NCI-H2171 treated with DMSO at 0.1 percent for 48 hours (cell line): Measurements from ENCODE around the gene KNDC1.

Experiments
- DNase-seq: peaks from one replicate; lab custom pipeline; 2025; lab: John Stamatoyannopoulos, UW

Gene KNDC1

GRCh38 chr10:133191651-133192050, 31.6 kb downstream of the KNDC1 start:
- DNase-seq: no peak

DNA sequence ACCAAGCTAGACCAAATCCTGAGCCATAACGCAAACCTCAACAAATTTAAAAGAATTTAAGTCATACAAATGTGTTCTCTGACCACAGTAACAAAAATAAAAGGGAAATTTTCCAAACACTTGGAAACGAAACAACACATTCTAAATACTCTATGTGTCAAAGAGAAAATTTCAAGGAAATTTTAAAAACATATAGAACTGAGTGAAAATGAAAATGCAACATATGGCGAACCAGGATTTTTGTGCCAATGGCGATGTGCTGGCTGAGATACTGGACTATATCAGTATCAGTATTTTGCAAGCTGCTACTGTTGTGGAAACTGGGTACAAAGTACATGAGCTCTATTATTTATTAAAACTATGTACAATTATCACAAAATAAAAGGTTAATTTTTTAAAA, 34.1 kb downstream of the KNDC1 start:
- DNase-seq: no peak

DNA sequence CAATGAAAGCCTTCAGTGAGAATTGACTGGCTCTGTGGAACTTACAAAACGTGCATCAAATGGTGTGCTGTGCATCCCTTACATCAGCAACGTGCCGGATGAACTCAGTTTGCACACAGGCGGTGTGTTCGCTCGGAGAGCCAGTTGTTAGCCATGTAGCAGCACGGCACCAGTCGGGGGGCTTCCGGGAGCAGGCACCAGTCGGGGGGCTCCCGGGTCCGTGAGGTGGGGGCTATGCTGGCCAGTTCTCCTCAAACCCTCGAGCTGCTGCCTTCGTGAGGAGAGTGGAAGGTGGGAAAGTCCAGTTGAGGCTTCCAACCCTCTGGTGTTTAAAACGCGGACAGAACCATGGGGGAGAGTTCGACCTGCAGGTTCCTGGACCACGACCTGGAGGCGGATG, 35.1 kb downstream of the KNDC1 start:
- no peak for DNase-seq

- no peak for DNase-seq
Observed at GRCh38 chr10:133195611-133196010, 35.6 kb downstream of the KNDC1 start.

DNA sequence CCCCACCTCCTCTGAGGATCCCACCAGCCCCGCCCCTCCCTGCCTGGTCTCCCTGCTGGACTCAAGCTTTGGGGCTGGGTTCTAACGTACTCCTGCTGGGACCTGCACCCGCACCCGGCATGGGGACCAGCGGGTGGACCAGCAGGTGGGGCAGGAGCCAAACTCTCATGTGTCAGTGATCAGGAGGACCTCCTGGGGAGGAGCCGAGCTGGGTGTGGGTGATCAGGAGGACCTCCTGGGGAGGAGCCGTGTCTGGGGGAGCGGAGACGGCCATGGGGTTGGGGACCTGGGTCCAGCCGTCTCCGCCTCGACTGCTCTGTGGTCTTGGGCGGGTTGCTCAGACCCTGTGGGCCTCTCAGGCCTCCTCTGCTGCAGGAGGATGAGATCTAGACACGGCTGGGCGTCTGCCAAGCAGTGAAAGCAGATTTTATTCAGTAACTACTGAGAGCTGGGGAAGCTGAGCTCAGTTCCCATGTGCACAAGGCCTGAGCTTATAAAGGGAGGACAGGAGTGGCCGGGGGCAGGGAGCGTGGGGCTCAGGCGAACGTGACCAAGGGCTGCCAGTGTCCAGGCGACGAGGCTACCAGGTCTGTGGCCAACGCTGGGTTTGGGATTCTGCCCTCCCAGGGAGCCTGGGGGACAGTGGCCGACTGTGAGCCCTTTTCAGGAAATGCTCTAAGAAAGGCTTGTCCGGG, 36.3 kb downstream of the KNDC1 start:
- no peak for DNase-seq

DNA sequence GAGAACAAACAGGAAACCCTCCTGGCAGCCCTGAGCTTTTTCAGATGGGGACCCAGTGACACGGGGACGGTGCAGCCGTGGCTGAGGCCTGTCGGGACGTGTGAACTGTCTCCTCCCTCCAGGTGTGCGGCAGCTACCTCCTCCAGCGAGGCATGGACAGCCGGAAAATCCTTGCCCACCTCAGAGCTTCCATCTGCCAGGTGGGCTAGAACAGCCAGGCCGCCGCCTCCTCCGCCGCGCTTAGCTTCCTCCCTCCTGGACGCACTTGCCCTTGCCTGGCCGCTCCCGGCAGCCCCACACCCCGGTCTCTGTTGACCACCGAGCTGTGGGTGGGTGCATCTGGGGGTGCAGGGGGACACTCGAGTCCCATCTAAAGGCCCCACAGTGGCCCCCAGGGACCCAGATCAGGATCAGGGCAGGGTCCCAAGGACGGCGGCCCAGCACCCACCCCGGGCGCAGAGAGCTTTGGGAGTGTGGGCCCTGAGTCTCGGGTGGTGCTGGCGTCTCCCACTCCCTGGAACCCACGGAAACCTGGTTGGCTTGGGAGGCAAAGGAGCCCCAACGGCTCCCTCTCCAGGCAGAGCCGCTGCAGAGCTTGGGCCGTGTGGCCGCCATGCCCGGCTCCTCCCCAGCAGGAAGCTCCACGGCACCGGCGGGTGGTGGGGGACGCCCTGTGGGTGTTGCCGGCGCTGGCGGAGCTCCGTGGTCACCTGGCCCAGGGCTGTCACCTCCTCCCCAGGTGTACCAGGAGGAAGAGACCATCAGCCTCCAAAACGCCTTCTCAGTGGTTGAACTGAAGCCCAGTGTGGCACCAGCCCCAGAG, 37.1 kb downstream of the KNDC1 start:
- no peak for DNase-seq

GRCh38 chr10:133197786-133198185, 37.8 kb downstream of the KNDC1 start:
- no peak for DNase-seq

GRCh38 chr10:133198206-133198605, 38.2 kb downstream of the KNDC1 start:
- DNase-seq: no peak

DNA sequence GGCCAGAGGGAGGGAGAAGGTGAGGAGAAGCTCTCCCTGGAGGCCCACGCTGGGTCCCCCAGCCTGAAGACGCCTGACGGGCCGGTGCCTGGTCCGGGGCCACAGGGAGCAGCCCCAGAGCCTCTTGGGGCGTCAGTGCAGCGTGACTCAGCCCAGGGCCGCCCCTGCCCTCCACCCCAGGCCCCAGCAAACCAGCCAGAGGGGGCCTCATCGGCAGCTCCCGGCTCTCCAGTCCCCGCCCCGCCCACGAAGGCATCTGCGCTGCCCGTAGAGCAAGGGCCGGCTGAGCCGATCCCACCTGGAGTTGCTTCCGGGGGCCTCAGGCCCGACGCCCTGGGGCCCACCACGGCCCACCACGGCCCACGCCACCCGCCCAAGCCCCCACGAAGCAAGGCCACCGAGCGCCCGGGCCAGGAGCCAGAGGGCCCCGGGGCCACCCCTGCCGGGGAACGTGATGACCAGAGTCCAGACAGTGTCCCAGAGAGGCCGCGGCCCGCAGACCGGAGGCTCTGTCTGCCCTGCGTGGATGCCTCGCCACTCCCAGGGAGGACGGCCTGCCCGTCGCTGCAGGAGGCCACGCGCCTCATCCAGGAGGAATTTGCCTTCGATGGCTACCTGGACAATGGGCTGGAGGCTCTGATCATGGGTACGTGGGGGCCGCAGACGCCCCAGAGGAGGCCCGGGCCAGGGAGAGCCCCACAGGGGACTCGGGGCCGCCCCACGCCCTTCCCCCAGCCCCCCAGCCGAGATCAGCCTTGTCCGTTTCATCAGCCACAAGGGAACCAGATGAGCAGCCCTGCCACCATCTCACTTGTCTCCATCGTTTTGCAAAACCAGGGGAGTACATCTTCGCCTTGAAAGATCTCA, 38.8 kb downstream of the KNDC1 start:
- DNase-seq: no peak

DNA sequence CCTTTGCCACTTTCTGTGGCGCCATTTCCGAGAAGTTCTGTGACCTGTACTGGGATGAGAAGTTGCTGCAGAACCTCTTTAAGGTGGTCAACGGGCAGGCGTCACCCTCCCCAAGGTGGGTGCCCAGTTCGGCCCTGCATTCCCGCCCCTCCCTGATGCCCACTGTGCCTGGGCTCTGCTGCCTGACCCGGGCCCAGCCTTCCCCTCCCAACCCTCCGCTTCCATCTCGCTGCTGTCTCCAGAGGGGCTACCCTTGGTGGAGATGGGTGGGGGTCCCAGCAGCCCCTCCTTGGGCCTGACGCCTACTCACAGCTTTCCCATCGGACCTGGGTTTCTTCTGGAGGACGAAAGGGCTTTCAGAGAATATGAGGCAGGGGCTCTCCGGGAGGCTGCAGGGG, 39.5 kb downstream of the KNDC1 start:
- no peak for DNase-seq

- no peak for DNase-seq
Observed at GRCh38 chr10:133199992-133200611, 40.1 kb downstream of the KNDC1 start.

DNA sequence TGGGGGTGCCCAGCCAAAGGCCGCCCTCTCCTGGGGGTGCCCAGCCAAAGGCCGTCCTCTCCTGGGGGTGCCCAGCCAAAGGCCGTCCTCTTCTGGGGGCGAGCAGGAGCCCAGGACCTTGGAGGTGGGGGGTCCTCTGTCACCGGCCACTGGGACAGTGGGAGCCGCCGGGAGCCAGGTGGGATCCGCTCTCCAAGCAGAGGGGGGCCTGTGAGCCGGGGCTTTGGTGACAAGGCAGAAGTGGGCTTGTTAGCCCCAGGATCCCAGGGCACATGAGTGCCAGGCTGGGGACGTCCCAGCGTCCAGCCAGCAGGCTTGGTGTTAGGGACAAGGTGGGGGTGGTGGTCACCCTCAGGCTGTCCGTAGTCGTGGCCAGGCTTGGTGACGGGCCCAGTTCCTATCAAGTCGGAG, 40.6 kb downstream of the KNDC1 start:
- no peak for DNase-seq

GRCh38 chr10:133201151-133201947, 41.3 kb downstream of the KNDC1 start:
- DNase-seq: no peak

- no peak for DNase-seq
Observed at GRCh38 chr10:133201948-133202725, 42.1 kb downstream of the KNDC1 start.

DNA sequence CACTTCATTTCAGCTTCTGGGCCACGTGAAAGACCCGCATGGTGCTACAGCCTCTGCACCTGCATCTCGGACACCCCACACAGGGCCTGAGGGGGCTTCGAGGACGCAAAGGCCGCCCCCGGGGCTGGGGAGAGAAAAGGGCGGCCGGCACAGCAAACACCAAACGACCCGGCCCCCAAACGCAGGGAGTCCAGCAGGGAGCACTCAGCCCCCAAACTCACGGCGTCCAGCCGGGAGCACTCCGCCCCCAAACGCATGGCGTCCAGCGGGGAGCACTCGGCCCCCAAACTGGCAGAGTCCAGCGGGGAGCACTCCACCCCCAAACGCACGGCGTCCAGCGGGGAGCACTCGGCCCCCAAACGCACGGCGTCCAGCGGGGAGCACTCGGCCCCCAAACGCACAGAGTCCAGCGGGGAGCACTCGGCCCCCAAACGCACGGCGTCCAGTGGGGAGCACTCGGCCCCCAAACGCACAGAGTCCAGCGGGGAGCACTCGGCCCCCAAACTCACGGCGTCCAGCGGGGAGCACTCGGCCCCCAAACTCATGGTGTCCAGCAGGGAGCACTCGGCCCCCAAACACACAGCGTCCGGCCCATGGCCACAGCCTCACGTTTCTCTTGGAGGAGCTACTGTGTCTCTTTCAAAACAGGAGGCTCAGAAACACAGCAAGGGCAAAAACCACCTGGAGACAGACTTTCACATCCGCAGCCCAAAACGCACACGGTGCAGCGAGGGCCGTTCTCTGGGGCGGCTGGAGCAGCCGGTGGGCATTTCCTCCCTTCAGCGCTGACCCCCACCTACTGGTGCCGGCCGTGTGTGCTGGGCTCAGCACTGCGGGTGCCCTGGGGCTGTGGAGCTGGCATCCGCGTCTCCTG, 43.0 kb downstream of the KNDC1 start:
- no peak for DNase-seq

- no peak for DNase-seq
Observed at GRCh38 chr10:133203652-133204195, 43.7 kb downstream of the KNDC1 start.

DNA sequence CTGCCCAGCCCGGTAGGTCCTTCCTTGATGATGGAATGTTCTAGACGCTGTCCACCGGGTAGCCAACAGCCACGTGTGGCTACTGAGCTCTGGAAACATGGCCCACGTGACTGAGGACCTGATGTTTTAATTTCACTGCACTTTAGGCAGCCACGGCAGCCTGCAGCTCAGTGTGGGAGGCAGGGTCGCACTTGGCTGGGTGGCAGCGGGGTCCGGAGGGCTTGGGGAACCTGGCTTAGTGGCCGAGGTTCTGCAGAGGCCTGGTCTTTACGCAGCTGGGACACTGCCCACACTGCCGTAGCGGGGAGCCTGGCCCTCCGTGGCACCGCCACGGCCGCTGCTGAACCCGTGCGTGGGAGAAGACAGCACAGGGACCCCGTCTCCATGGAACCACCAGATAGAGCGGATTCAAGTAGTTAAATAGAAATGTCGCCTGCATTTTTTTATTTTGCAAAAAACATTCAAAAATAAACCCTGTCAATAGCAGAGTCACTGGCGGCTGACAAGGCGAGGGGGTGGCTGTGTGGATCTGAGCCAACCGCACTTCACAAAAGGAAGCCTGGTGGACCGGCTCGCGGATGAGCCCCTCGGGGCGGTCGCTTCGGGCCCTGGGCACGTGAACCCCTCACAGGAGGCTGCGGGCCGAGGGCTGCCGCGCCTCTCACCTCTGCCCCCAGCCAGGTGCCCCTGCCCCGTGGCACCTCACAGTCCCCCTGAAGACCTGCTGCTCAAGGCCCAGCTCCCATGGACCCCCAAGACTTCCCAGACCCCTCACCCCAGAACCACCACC, 44.4 kb downstream of the KNDC1 start:
- DNase-seq: no peak

DNA sequence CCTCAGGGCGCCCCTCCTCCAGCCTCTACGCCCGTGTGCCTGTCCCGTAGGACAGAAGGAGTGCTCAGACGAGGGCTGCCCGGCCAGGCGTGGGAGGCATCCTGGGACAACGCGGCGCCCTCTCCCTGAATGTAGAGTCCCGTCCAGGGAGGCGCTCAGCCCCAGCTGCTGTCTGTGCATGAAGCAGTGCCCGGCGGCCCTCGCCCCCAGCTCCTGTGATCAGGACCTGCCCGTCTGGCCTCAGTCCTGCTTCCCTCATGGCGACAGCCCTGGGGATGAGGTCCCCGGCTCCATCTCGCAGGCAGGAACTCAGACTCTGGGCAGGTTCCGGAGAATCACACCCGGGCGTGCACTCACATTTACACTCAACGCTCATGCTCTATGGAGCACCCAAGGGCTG, 45.1 kb downstream of the KNDC1 start:
- no peak for DNase-seq
